GM18868 (cell line): ENCODE data around the gene ENTPD3.

Source experiments
- ATAC-seq: cut with Tn5 transposase; IDR thresholded peaks from one replicate; pipeline ENCODE4 v1.9.1; 2021; ENCODE audit warnings: mild to moderate bottlenecking, moderate library complexity; ENCODE audit not compliant: unreplicated experiment

ENTPD3 gene

GRCh38 chr3:40387001-40387894 lies at the start of gene ENTPD3:
ENTPD3 (plus strand) TSS chr3:40387184; CDS start chr3:40388058, 874 bp downstream.
- ATAC-seq = no peak

GRCh38 chr3:40339871-40340270 lies 47.1 kb upstream of the ENTPD3 start:
- no peak for ATAC-seq

- no peak for ATAC-seq
Measured at GRCh38 chr3:40340541-40341170, 46.3 kb upstream of the ENTPD3 start.

- ATAC-seq = no peak
Measured at GRCh38 chr3:40341671-40342070, 45.3 kb upstream of the ENTPD3 start.

GRCh38 chr3:40350529-40350928 lies 36.5 kb upstream of the ENTPD3 start:
- no peak for ATAC-seq

- ATAC-seq = no peak
Measured at GRCh38 chr3:40355410-40355809, 31.6 kb upstream of the ENTPD3 start.

- ATAC-seq = no peak
Measured at GRCh38 chr3:40358454-40358853, 28.5 kb upstream of the ENTPD3 start.

- ATAC-seq = no peak
Measured at GRCh38 chr3:40363674-40364073, 23.3 kb upstream of the ENTPD3 start.

GRCh38 chr3:40366203-40367162 lies 20.5 kb upstream of the ENTPD3 start:
- ATAC-seq = no peak

GRCh38 chr3:40369716-40370115 lies 17.3 kb upstream of the ENTPD3 start:
- ATAC-seq = no peak

GRCh38 chr3:40377822-40378221 lies 9.2 kb upstream of the ENTPD3 start:
- no peak for ATAC-seq

GRCh38 chr3:40379674-40380306 lies 7.2 kb upstream of the ENTPD3 start:
- no peak for ATAC-seq

GRCh38 chr3:40381904-40382616 lies 4.9 kb upstream of the ENTPD3 start:
- no peak for ATAC-seq

GRCh38 chr3:40382617-40382979 lies 4.4 kb upstream of the ENTPD3 start:
- ATAC-seq = no peak

- ATAC-seq = no peak
Measured at GRCh38 chr3:40386213-40386612, 771 bp upstream of the ENTPD3 start.

- ATAC-seq = no peak
Measured at GRCh38 chr3:40387895-40388254, 891 bp downstream of the ENTPD3 start.

- ATAC-seq = no peak
Measured at GRCh38 chr3:40396406-40396805, 9.4 kb downstream of the ENTPD3 start.

GRCh38 chr3:40397129-40397528 lies 10.1 kb downstream of the ENTPD3 start:
- ATAC-seq = no peak

GRCh38 chr3:40397912-40398311 lies 10.9 kb downstream of the ENTPD3 start:
- ATAC-seq = no peak

- no peak for ATAC-seq
Measured at GRCh38 chr3:40398346-40398745, 11.4 kb downstream of the ENTPD3 start.
